ENCODE results near the gene C1orf21.

The C1orf21 gene

DNA sequence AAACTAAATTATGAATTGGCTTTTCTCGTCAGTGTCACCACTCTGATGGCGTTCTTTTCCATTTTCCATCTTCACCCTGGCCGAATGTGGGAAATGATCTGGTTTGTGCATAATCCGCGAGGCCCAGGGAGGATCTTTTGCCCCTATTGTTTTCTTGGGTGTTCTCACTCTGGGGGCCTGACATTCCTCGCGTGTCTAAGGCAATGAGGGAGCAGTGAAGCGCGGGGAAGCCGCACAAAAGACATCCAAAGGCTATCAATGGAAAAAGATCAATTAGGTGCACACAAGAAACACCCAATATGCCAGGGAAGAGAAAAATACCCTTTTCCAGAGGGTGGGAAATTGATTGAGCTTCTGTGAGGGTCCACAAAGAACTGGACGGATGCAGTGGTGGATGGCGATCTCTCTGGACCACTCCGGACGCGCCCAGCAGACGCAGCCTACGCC is 941 bp upstream of the C1orf21 start:
- TF ChIP-seq, protein P1, sequence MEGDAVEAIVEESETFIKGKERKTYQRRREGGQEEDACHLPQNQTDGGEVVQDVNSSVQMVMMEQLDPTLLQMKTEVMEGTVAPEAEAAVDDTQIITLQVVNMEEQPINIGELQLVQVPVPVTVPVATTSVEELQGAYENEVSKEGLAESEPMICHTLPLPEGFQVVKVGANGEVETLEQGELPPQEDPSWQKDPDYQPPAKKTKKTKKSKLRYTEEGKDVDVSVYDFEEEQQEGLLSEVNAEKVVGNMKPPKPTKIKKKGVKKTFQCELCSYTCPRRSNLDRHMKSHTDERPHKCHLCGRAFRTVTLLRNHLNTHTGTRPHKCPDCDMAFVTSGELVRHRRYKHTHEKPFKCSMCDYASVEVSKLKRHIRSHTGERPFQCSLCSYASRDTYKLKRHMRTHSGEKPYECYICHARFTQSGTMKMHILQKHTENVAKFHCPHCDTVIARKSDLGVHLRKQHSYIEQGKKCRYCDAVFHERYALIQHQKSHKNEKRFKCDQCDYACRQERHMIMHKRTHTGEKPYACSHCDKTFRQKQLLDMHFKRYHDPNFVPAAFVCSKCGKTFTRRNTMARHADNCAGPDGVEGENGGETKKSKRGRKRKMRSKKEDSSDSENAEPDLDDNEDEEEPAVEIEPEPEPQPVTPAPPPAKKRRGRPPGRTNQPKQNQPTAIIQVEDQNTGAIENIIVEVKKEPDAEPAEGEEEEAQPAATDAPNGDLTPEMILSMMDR (conservative IDR thresholded peaks at IDR 0.05; ENCODE audit: low read depth, low read length): no peak
- DNase-seq (ENCODE audit: low read depth): no peak
- peak overlapping the region; percentile 59 for H3K4me3 ChIP-seq (ENCODE audit: low read length)

DNA sequence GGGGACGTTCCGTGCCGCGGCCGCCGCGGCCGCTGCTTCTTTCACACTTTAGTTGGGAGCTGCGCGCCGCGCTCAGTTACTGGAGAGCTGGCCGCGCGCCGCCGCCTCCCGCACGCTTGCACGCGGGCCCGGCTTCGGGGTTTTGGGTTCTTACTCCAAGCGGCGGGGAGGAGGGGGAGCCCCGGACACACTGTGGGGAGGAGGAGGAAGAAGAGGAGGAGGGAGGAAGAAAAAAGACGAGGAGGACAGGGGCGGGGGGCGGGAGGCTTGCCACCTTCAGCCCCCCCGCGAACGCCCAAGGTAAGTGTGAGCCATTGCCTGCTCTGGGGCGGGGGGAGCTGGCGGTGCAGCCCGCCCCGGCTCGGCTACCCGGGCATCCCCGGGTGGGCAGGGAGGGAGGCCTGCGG is 243 bp downstream of the C1orf21 start:
- DNase-seq (ENCODE audit: low read depth): no peak
- TF ChIP-seq, protein P1 (conservative IDR thresholded peaks at IDR 0.05; ENCODE audit: low read depth, low read length): no peak
- peak overlapping the region; percentile 59 for H3K4me3 ChIP-seq (ENCODE audit: low read length)

DNA sequence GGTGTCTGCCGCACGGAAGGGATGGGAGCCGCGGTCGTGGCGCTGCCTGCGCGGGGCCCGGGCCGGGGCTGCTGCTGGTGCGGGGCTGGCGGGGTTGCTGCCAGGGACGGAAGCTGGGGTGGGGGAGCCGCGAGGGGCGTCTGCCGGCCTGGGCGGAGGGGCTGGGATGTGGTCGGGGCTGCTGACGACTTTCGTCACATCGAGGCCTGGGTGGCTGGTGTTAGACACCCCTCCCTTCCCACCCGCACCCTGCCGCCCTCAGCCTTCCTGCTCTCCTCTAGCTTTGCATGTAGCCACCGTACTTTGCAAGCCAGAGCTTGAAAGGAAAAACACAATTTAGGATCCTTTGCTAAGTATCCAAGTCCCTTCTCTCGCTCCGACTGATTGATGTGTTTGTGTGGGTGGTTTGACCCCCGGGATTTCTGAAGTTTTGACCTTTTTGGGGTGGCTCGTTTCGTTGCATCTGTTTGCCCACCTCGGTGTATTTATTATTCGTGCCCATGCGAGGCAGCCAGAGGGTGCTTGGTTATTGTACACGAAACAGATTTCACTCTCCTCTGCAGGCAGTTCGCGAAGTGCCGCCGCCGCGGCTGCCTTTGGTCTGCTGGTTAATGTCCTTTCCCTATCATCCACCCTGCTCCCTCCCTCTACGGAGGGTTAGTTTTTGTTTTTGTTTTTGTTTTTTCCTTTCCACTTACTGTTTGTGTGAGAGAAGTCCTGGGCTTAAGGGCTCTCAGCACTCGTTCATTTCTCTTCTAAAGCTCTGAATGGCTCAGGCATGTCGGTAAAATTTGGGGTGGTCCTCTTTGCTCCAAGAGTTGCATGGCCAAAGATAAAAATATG is 868 bp downstream of the C1orf21 start:
- no peak for DNase-seq (ENCODE audit: low read depth)
- TF ChIP-seq, protein P1 (conservative IDR thresholded peaks at IDR 0.05; ENCODE audit: low read depth, low read length): no peak
- H3K4me3 ChIP-seq (ENCODE audit: low read length): peak overlapping the region; percentile 59

DNA sequence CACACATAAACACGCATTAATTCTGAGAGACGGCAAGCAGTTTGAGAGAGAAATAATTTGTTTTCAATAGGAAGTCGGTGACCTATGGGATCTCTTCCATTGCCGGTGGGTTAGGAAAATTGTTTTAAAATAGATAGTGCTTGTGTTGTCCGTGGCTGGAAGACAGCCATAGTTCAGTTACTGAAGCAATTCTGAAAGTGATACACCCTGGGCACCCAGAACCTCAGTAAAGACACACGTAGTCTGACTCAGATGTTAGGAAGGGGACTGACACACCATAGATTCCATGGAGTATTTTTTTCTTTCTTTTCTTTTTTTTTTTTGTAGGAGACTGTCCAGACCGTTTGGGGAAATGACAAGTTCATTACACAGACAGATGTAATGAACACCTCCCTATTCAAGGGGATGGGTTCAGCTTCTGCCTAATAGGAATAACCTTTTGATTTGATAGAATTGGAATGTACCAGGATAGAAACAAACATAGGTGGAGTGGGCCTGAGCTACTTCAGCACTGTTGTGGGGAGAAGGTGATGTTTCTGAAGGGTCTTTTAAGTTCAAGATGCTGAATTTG is 1.6 kb downstream of the C1orf21 start:
- peak overlapping the region; percentile 59 for H3K4me3 ChIP-seq (ENCODE audit: low read length)

DNA sequence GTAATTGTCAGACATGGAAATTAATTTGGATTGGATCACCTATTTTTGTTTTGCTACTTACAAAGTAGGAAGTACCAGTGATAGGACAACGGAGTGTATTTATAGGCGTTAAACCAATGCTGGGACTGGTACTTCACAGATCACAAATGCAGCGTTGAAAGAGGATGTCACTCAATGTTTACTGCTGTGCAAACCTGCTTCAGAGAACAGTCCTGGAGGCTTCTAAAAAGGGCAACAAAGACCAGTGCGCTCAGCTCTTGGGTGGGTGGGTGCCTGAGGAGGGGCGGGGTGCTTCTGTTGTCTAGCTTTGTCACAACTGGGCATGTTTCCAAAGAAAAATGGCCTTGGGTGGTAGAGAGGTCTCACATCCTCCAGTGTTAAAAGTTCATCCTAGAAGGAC is 2.1 kb downstream of the C1orf21 start:
- TF ChIP-seq, protein P1 (conservative IDR thresholded peaks at IDR 0.05; ENCODE audit: low read depth, low read length): no peak
- no peak overlapping the region for H3K4me3 ChIP-seq (ENCODE audit: low read length)
- DNase-seq (ENCODE audit: low read depth): no peak

More for the DNA sequence above, 1.6 kb downstream of the C1orf21 start:
- TF ChIP-seq, protein P1 (conservative IDR thresholded peaks at IDR 0.05; ENCODE audit: low read depth, low read length): no peak
- DNase-seq (ENCODE audit: low read depth): no peak

DNA sequence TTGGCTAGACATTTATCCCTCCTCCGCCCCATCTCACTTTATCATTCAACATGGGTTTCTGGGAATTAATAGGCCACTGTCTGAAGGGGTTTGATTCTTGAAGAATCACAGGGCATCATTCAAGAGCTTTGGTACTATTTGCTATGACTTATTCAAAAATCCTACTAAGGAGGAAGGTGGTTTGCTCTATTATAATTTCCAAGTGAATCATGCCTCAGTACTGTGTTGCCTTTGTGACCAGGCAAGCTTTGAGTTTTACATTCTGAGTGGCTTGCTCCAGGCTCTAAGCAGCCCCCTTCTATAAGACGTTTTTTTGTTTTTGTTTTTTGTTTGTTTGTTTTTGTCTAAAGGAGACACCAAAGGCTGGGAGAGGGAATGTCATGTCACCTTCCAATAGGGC is 2.6 kb downstream of the C1orf21 start:
- DNase-seq (ENCODE audit: low read depth): no peak
- TF ChIP-seq, protein P1 (conservative IDR thresholded peaks at IDR 0.05; ENCODE audit: low read depth, low read length): no peak
- no peak overlapping the region for H3K4me3 ChIP-seq (ENCODE audit: low read length)

DNA sequence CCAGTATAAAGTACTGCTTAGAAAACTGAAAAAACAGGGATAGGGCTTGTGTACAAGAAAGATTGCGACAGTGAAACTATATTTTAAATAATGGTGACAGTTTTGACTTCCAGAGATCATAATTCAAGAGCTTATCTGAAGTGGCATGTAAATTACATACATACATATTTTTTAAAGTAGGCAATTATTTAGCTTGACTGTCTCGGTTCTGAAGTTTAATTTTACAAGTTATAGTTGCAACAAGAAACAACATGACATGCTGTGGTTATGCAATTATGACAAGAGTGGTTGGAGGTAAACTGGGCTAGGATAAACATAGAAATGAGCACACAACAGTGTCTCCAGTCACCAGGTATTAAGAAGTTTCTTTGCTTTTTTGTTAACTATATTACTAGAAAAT is 4.1 kb downstream of the C1orf21 start:
- TF ChIP-seq, protein P1 (conservative IDR thresholded peaks at IDR 0.05; ENCODE audit: low read depth, low read length): no peak
- no peak for DNase-seq (ENCODE audit: low read depth)
- no peak overlapping the region for H3K4me3 ChIP-seq (ENCODE audit: low read length)

Measured in retinal pigment epithelial cell (primary cell).